ENCODE results near the gene EZR.
"Not testable (repeated sequence)": the region's sequence is repeated elsewhere in the genome, so short reads cannot be mapped to it uniquely, and the experiment has no call there.

DNA sequence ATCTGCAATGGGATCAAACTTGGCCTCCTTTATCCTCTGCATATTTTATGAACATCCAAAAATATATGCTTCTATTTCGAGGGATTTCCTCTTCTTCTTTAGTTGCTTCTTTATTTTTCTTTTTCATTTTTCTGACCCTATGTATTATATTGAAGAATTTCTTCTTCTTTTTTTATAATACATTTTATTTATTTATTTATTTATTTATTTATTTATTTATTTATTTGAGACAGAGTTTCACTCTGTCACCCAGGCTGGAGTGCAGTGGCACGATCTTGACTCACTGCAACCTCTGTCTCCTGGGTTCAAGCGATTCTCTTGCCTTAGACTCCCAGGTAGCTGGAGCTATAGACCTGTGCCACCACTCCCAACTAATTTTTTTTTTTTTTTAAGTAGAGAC is 19.6 kb upstream of the EZR start:
- not testable (repeated sequence) for TF ChIP-seq POLR2A (IDR thresholded peaks at IDR 0.05; ENCODE audit: low read length); GATA1 (IDR thresholded peaks at IDR 0.05; ENCODE audit: low read depth, low read length)
